SK-N-SH (cell line): ENCODE results near the gene CDKAL1. TPM values are rescaled to one million over a fixed set of nuclear protein-coding genes. Genes with fewer than 3 reads are reported as not detected.
A peak's percentile ranks its signal among the peaks of the same experiment; 100 is the strongest.

Source experiments
- CTCF ChIA-PET: fragments of 300-600, 350-600 bp; formaldehyde crosslinking; extraction: SDS; loops from one replicate; lab custom pipeline; 2021; lab: Yijun Ruan, JAX
- POLR2A ChIA-PET: fragments of 350-600 bp; sonication (Branson Sonifier 250); formaldehyde crosslinking; extraction: SDS; loops from one replicate; lab custom pipeline; 2020; ENCODE audit warnings: antibody characterized with exemption, inconsistent platforms; lab: Yijun Ruan, JAX
- DNase-seq: peaks from one replicate; pipeline ENCODE4 v3.0.0; 2012
- H2AFZ ChIP-seq: fragments of 200-600 bp; sonication (generic); 2 replicates; pipeline ENCODE4 v1.8.1; 2016; ENCODE audit warnings: antibody characterized with exemption, mild to moderate bottlenecking, low read depth
- H3F3A ChIP-seq: fragments of 200-600 bp; sonication (generic); replicated peaks from 2 replicates; pipeline ENCODE3; 2016; ENCODE audit warnings: antibody characterized with exemption, mild to moderate bottlenecking; ENCODE audit not compliant: insufficient read depth
- H3K27ac ChIP-seq, 2 experiments: fragments of 200-500 bp in 1 of 2; fragments of 200-600 bp in 1 of 2; sonication (Bioruptor generic) in 1 of 2; sonication (generic), shearing (Covaris generic) in 1 of 2; 2 replicates each; pipeline versions ENCODE4 v1.5.1 to v1.6.1; 2014 to 2016; ENCODE audit warnings: low read depth in 2 of 2, inconsistent platforms in 1 of 2, low read length in 1 of 2, mild to moderate bottlenecking in 1 of 2, mixed read lengths in 1 of 2
- H3K27me3 ChIP-seq: fragments of 200-600 bp; sonication (generic), shearing (Covaris generic); 2 replicates; pipeline ENCODE4 v1.6.1; 2016; ENCODE audit warnings: mixed run types; ENCODE audit not compliant: insufficient read depth
- H3K36me3 ChIP-seq, 2 experiments: fragments of 200-500 bp in 1 of 2; fragments of 200-600 bp in 1 of 2; sonication (Bioruptor generic) in 1 of 2; sonication (generic) in 1 of 2; replicated peaks in 1 of 2; 2 replicates each; pipeline versions ENCODE3 to v1.5.1; 2014 to 2016; ENCODE audit warnings: low read length in 1 of 2, mild to moderate bottlenecking in 1 of 2; ENCODE audit not compliant: insufficient read depth in 2 of 2, control insufficient read depth in 1 of 2
- H3K4me1 ChIP-seq, 2 experiments: fragments of 200-500 bp in 1 of 2; fragments of 200-600 bp in 1 of 2; sonication (Bioruptor generic) in 1 of 2; sonication (generic), shearing (Covaris generic) in 1 of 2; 2 replicates each; pipeline versions ENCODE4 v1.5.1 to v1.6.1; 2014 to 2016; ENCODE audit warnings: low read depth in 1 of 2, low read length in 1 of 2, mixed run types in 1 of 2; ENCODE audit not compliant: insufficient read depth in 2 of 2, control insufficient read depth in 1 of 2
- H3K4me2 ChIP-seq: fragments of 200-600 bp; sonication (generic), shearing (Covaris generic); 2 replicates; pipeline ENCODE4 v1.6.1; 2017; ENCODE audit warnings: mixed run types
- H3K4me3 ChIP-seq, 2 experiments: fragments of 200-500 bp in 1 of 2; fragments of 200-600 bp in 1 of 2; sonication (Bioruptor generic) in 1 of 2; sonication (generic), shearing (Covaris generic) in 1 of 2; 2 replicates each; pipeline versions ENCODE4 v1.5.1 to v1.8.1; 2014 to 2016; ENCODE audit warnings: low read depth in 2 of 2, inconsistent platforms in 1 of 2, low read length in 1 of 2, mild to moderate bottlenecking in 1 of 2, mixed read lengths in 1 of 2, moderate library complexity in 1 of 2
- H3K79me2 ChIP-seq: fragments of 200-600 bp; sonication (generic); 2 replicates; pipeline ENCODE4 v1.8.1; 2017; ENCODE audit warnings: mild to moderate bottlenecking; ENCODE audit not compliant: insufficient read depth
- H3K9ac ChIP-seq: fragments of 200-600 bp; sonication (generic); 2 replicates; pipeline ENCODE4 v1.6.1; 2017; ENCODE audit warnings: mixed run types
- H3K9me2 ChIP-seq: fragments of 200-600 bp; sonication (generic); 2 replicates; pipeline ENCODE4 v1.6.1; 2017; ENCODE audit warnings: mixed run types
- H3K9me3 ChIP-seq: fragments of 200-600 bp; sonication (generic); 2 replicates; pipeline ENCODE4 v1.6.1; 2017; ENCODE audit warnings: mixed run types, mild to moderate bottlenecking, moderate library complexity
- H4K20me1 ChIP-seq: fragments of 200-600 bp; sonication (generic); 2 replicates; pipeline ENCODE4 v1.6.1; 2017; ENCODE audit warnings: mild to moderate bottlenecking, mixed run types; ENCODE audit not compliant: insufficient read depth
- FOSL2 ChIP-seq: IDR thresholded peaks from 2 replicates; pipeline ENCODE4 v1.4.0; 2012; ENCODE audit warnings: low read depth, mild to moderate bottlenecking, moderate library complexity, borderline replicate concordance
- FOXJ3 ChIP-seq: sonication (generic); formaldehyde crosslinking; IDR thresholded peaks from 2 replicates; pipeline ENCODE4 v1.5.1; 2020; ENCODE audit warnings: mild to moderate bottlenecking, missing genetic modification reagents
- GABPA ChIP-seq: IDR thresholded peaks from 2 replicates; pipeline ENCODE4 v1.4.0; 2012; ENCODE audit warnings: low read depth, mild to moderate bottlenecking
- MAX ChIP-seq: IDR thresholded peaks from 2 replicates; pipeline ENCODE4 v1.4.0; 2012; ENCODE audit warnings: low read depth
- MXI1 ChIP-seq: IDR thresholded peaks from 2 replicates; pipeline ENCODE4 v1.6.1; 2012; ENCODE audit warnings: mild to moderate bottlenecking, low read depth, low read length, improper control_type of control experiment
- NRF1 ChIP-seq: IDR thresholded peaks from 2 replicates; pipeline ENCODE4 v1.6.1; 2012; ENCODE audit warnings: low read depth, mild to moderate bottlenecking, low read length
- RAD21 ChIP-seq: IDR thresholded peaks from 2 replicates; pipeline ENCODE4 v1.6.1; 2012; ENCODE audit warnings: mild to moderate bottlenecking, low read length
- RFX5 ChIP-seq: IDR thresholded peaks from 2 replicates; pipeline ENCODE4 v1.6.1; 2012; ENCODE audit warnings: mild to moderate bottlenecking, improper control_type of control experiment, low read length
- SIN3A ChIP-seq: IDR thresholded peaks from 2 replicates; pipeline ENCODE4 v1.6.1; 2012; ENCODE audit warnings: low read depth, mild to moderate bottlenecking, low read length, moderate library complexity, borderline replicate concordance
- TCF12 ChIP-seq: IDR thresholded peaks from 2 replicates; pipeline ENCODE4 v1.4.0; 2012
- WGBS: methylation state at CpG from one replicate; pipeline ENCODE4 v1.1.6; 2017; ENCODE audit warnings: low lambda C conversion rate; 5-methylcytosine and 5-hydroxymethylcytosine counted together
- polyA plus RNA-seq, 3 experiments: library from polyadenylated mRNA; depleted of rRNA; stranded (reverse); fragments of >200 nt; gene quantifications; 2 replicates each; pipeline ENCODE4 v1.2.3, GENCODE V29; 2012
- TF ChIP-seq, protein P1 (sequence below): IDR thresholded peaks from 2 replicates; pipeline ENCODE4; 2012
- TF ChIP-seq, protein P2 (sequence below): fragments of 150-350 bp; IDR thresholded peaks from 2 replicates; pipeline ENCODE4 v1.6.1; 2016; ENCODE audit warnings: mild to moderate bottlenecking, low read depth, low read length
- TF ChIP-seq, protein P3 (sequence below): fragments of 150-350 bp; IDR thresholded peaks from 2 replicates; pipeline ENCODE4 v1.6.1; 2017; ENCODE audit warnings: antibody characterized with exemption, low read length, low read depth, borderline replicate concordance
- TF ChIP-seq, protein P4 (sequence below): fragments of 200-600 bp; sonication (generic); IDR thresholded peaks from 2 replicates; pipeline ENCODE4 v1.6.1; 2017; ENCODE audit warnings: antibody characterized with exemption, mild to moderate bottlenecking, moderate library complexity
- TF ChIP-seq, protein P5 (sequence below): IDR thresholded peaks from 2 replicates; pipeline ENCODE4 v1.4.0; 2012; ENCODE audit warnings: low read depth, borderline replicate concordance

The CDKAL1 gene
- polyA plus RNA-seq, 1 of the 3 experiments (the other 2 are of a cell fraction), result 2.6 TPM

GRCh38 chr6:21240709-21241108 lies 706.5 kb downstream of the CDKAL1 start:
- Histone ChIP-seq H3K4me2 (no peak overlapping the region), H4K20me1 (no peaks in the 10 kb centered on the region), H3K79me2 (no peaks in the 10 kb centered on the region), H2AFZ (no peak overlapping the region), H3K9me2 (no peaks in the 10 kb centered on the region), H3K9me3 (0 out of 2 replicates have a peak, but pooled peaks cover 4% of the 10 kb centered on the region), H3K9ac (no peak overlapping the region), H3K4me3 (no peak overlapping the region), H3F3A (no peaks in the 10 kb centered on the region), H3K27me3 (no peaks in the 10 kb centered on the region), H3K27ac (peak overlapping the region in 1 of 2 experiments; percentile 99; a peak in 2 of 4 replicates), H3K36me3 (no peaks in the 10 kb centered on the region), H3K4me1 (peaks cover 0 to 20% of the 10 kb centered on the region in 2 experiments; a peak in 2 of 4 replicates)
- ChIA-PET CTCF (interaction anchor here (1.0 to 3.5 kb wide), 4 partner anchors 15 to 365 kb away, joined by 3 to 14 read pairs (median 3); no protein-coding TSS in a partner anchor), POLR2A (interaction anchor here (0.7 to 2.3 kb wide), 6 partner anchors 39 to 353 kb away, joined by 3 to 23 read pairs (median 4); partner anchors contain the start of gene SOX4)
- DNase-seq, result no peak
- TF ChIP-seq, protein P1, sequence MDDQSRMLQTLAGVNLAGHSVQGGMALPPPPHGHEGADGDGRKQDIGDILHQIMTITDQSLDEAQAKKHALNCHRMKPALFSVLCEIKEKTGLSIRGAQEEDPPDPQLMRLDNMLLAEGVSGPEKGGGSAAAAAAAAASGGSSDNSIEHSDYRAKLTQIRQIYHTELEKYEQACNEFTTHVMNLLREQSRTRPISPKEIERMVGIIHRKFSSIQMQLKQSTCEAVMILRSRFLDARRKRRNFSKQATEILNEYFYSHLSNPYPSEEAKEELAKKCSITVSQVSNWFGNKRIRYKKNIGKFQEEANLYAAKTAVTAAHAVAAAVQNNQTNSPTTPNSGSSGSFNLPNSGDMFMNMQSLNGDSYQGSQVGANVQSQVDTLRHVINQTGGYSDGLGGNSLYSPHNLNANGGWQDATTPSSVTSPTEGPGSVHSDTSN, result no peak
- TF ChIP-seq TCF12, result no peak
- TF ChIP-seq RAD21, result no peak
- TF ChIP-seq, protein P2, sequence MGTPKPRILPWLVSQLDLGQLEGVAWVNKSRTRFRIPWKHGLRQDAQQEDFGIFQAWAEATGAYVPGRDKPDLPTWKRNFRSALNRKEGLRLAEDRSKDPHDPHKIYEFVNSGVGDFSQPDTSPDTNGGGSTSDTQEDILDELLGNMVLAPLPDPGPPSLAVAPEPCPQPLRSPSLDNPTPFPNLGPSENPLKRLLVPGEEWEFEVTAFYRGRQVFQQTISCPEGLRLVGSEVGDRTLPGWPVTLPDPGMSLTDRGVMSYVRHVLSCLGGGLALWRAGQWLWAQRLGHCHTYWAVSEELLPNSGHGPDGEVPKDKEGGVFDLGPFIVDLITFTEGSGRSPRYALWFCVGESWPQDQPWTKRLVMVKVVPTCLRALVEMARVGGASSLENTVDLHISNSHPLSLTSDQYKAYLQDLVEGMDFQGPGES, result no peak
- no peak for TF ChIP-seq NRF1
- TF ChIP-seq, protein P3, sequence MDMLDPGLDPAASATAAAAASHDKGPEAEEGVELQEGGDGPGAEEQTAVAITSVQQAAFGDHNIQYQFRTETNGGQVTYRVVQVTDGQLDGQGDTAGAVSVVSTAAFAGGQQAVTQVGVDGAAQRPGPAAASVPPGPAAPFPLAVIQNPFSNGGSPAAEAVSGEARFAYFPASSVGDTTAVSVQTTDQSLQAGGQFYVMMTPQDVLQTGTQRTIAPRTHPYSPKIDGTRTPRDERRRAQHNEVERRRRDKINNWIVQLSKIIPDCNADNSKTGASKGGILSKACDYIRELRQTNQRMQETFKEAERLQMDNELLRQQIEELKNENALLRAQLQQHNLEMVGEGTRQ, result no peak
- TF ChIP-seq, protein P4, sequence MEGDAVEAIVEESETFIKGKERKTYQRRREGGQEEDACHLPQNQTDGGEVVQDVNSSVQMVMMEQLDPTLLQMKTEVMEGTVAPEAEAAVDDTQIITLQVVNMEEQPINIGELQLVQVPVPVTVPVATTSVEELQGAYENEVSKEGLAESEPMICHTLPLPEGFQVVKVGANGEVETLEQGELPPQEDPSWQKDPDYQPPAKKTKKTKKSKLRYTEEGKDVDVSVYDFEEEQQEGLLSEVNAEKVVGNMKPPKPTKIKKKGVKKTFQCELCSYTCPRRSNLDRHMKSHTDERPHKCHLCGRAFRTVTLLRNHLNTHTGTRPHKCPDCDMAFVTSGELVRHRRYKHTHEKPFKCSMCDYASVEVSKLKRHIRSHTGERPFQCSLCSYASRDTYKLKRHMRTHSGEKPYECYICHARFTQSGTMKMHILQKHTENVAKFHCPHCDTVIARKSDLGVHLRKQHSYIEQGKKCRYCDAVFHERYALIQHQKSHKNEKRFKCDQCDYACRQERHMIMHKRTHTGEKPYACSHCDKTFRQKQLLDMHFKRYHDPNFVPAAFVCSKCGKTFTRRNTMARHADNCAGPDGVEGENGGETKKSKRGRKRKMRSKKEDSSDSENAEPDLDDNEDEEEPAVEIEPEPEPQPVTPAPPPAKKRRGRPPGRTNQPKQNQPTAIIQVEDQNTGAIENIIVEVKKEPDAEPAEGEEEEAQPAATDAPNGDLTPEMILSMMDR, result no peak
- TF ChIP-seq, protein P5, sequence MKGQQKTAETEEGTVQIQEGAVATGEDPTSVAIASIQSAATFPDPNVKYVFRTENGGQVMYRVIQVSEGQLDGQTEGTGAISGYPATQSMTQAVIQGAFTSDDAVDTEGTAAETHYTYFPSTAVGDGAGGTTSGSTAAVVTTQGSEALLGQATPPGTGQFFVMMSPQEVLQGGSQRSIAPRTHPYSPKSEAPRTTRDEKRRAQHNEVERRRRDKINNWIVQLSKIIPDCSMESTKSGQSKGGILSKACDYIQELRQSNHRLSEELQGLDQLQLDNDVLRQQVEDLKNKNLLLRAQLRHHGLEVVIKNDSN, result no peak
- no peak for TF ChIP-seq MAX
- no peak for TF ChIP-seq MXI1
- no peak for TF ChIP-seq RFX5
- no peak for TF ChIP-seq FOSL2
- TF ChIP-seq SIN3A, result no peak
- no peak for TF ChIP-seq GABPA
- no peak for TF ChIP-seq FOXJ3 (CRISPR knock-in tag)
- 64% methylated on average over 2 of the region's 2 CpGs for WGBS
